Lung (tissue), 12 donors: ENCODE results near the gene CLCN4. TPM values are rescaled to one million over a fixed set of nuclear protein-coding genes. Genes with fewer than 3 reads are reported as not detected.

Source experiments
- ATAC-seq: fragments of 200-7000 bp; cut with Tn5 transposase; one replicate; pipeline ENCODE4 v1.9.1; 2020; ENCODE audit warnings: moderate number of reproducible peaks; ENCODE audit not compliant: insufficient read depth, low FRiP score
- DNase-seq, 3 donors: peaks; one replicate each; pipeline ENCODE4 v3.0.0-alpha.2; 2013 to 2017
- H3K27ac ChIP-seq, 2 donors: one replicate each; pipeline ENCODE4 v1.5.1; 2013; ENCODE audit warnings: mild to moderate bottlenecking in 2 of 2, moderate library complexity in 2 of 2, control low read depth in 1 of 2, inconsistent platforms in 1 of 2, low read depth in 1 of 2, low read length in 1 of 2
- H3K27me3 ChIP-seq, 3 donors: one replicate each; pipeline ENCODE4 v1.5.1; 2013; ENCODE audit warnings: low read length in 2 of 3; ENCODE audit not compliant: control insufficient read depth in 3 of 3, insufficient read depth in 3 of 3
- H3K36me3 ChIP-seq, 4 donors: one replicate each; pipeline ENCODE4 v1.5.1; 2013; ENCODE audit warnings: low read length in 4 of 4, mild to moderate bottlenecking in 1 of 4, moderate library complexity in 1 of 4; ENCODE audit not compliant: control insufficient read depth in 4 of 4, insufficient read depth in 4 of 4
- H3K4me1 ChIP-seq, 5 donors: one replicate each; pipeline ENCODE4 v1.5.1; 2013; ENCODE audit warnings: low read length in 5 of 5, mild to moderate bottlenecking in 2 of 5, moderate library complexity in 1 of 5; ENCODE audit not compliant: control insufficient read depth in 5 of 5, insufficient read depth in 5 of 5
- H3K4me3 ChIP-seq: one replicate; pipeline ENCODE4 v1.5.1; 2013; ENCODE audit warnings: mild to moderate bottlenecking, control low read depth, moderate library complexity
- H3K9ac ChIP-seq, 2 donors: one replicate each; pipeline ENCODE4 v1.5.1; 2013; ENCODE audit warnings: low read length in 2 of 2, control low read depth in 1 of 2; ENCODE audit not compliant: insufficient read depth in 1 of 2
- H3K9me3 ChIP-seq, 4 donors: one replicate each; pipeline ENCODE4 v1.5.1; 2013; ENCODE audit warnings: low read length in 3 of 4, mild to moderate bottlenecking in 1 of 4, moderate library complexity in 1 of 4; ENCODE audit not compliant: control insufficient read depth in 4 of 4, insufficient read depth in 3 of 4
- WGBS, 2 donors: extraction: QIAGEN DNeasy Blood & Tissue Kit; methylation state at CpG; one replicate each; pipeline ENCODE4 v1.1.7; 2013; 5-methylcytosine and 5-hydroxymethylcytosine counted together
- polyA plus RNA-seq, 2 donors: library from polyadenylated mRNA; stranded (reverse); fragments of 200-250 nt; gene quantifications; one replicate each; pipeline ENCODE4 v1.2.1, GENCODE V29; 2013
- total RNA-seq, 2 donors: library from RNA; depleted of rRNA in 1 of 2; stranded (reverse); fragments of >200 nt in 1 of 2; gene quantifications; one replicate each; pipeline ENCODE4 v1.2.1, GENCODE V29; 2014 to 2021
- TF ChIP-seq, protein P1 (sequence below): IDR thresholded peaks from 2 replicates; pipeline ENCODE4 v1.5.1; 2012; ENCODE audit warnings: mild to moderate bottlenecking; ENCODE audit errors: control extremely low read depth, extremely low read depth
- donor health status: control.
- donor health status: control.
- donor health status: Bipolar disorder and iron deficiency.
- donor health status: healthy.
- donor health status: DM: yes; HTN: yes; CAD: no.

The CLCN4 gene
- total and polyA plus RNA-seq, 4 donors, result 2.1 to 11.3 (median 5.8) TPM

DNA sequence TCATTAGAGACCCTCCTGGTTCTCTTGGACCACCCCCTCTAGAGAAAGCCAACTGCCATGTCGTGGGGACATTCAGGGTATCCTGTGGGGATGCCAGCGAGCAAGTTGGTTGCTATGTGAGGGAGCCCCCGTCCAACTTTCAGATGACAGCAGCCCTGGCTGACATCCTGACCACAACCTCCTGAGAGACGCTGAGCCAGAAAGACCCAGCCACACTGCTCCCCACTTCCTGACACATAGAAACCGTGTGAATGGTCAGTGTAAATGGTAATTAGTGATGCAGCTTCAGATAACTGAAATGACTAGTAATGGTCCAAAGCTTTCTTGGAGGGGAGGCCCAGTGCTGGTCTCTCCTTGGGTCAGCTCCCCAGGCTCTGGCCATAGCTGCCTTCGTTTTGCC, 10.8 kb downstream of the CLCN4 start:
- WGBS, 2 donors, result 50 to 57% methylated on average over 6 of the region's 6 CpGs
- no peaks in the 10 kb centered on the region for H3K36me3 ChIP-seq
- DNase-seq, result no peak
- H3K9me3 ChIP-seq, result peaks cover 0 to 6% (median 0%) of the 10 kb centered on the region in 4 donors
- TF ChIP-seq, protein P1, sequence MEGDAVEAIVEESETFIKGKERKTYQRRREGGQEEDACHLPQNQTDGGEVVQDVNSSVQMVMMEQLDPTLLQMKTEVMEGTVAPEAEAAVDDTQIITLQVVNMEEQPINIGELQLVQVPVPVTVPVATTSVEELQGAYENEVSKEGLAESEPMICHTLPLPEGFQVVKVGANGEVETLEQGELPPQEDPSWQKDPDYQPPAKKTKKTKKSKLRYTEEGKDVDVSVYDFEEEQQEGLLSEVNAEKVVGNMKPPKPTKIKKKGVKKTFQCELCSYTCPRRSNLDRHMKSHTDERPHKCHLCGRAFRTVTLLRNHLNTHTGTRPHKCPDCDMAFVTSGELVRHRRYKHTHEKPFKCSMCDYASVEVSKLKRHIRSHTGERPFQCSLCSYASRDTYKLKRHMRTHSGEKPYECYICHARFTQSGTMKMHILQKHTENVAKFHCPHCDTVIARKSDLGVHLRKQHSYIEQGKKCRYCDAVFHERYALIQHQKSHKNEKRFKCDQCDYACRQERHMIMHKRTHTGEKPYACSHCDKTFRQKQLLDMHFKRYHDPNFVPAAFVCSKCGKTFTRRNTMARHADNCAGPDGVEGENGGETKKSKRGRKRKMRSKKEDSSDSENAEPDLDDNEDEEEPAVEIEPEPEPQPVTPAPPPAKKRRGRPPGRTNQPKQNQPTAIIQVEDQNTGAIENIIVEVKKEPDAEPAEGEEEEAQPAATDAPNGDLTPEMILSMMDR, result no peak
- H3K4me1 ChIP-seq, result peaks cover 0 to 10% (median 6%) of the 10 kb centered on the region in 5 donors
- H3K27me3 ChIP-seq, result peaks cover 0 to 6% (median 6%) of the 10 kb centered on the region in 3 donors
- no peak overlapping the region for H3K4me3 ChIP-seq
- peak overlapping the region in 1 of 2 donors; percentile 4 for H3K27ac ChIP-seq
- no peak for ATAC-seq
- H3K9ac ChIP-seq, result no peak overlapping the region

DNA sequence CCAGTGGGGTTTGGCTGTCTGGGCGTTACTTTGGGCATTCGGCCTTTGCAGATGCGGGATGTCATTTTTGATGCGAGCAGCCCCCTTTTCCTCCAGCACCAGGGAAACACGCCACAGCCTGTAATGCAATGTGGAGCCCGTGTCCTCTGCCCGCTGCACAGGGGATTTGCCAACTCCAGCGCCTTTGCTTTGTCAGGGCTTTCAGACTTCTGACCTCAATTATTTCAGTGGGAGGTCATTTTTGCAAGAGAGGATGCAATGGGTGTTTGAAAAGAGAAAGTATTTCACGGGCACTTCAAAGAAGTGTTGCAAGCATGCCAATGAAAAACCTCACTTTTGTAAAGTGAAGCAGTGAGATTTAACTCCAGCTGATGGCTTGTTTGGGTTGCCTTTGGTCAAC, 11.5 kb downstream of the CLCN4 start:
- H3K27me3 ChIP-seq, result peaks cover 0 to 6% (median 6%) of the 10 kb centered on the region in 3 donors
- no peak for ATAC-seq

DNA sequence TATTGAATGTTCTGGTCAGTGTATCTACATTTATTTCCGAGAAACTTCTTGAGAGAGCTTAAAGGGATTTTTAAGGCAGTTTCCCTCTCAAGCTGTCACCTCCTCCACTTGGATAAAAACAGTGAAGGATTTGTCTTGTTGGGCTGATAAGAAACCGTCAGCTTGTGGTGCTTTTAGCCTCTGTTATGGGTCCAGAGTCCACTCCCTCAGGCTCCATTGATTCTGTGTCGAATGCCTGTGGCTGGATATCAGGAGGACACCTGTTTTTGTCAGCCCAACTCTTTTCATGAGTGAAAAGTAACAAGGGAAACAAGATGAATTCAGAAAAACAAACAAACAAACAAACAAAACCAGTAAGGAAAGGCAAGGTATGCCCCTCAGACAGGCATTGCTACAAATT, 12.4 kb downstream of the CLCN4 start:
- ATAC-seq, result no peak
- Histone ChIP-seq H3K27me3 (peaks cover 0 to 6% (median 6%) of the 10 kb centered on the region in 3 donors), H3K9me3 (peaks cover 0 to 6% (median 0%) of the 10 kb centered on the region in 4 donors), H3K27ac (no peak overlapping the region), H3K4me3 (no peak overlapping the region), H3K4me1 (peaks cover 0 to 22% (median 6%) of the 10 kb centered on the region in 5 donors), H3K36me3 (no peaks in the 10 kb centered on the region), H3K9ac (no peak overlapping the region)
- WGBS, 2 donors, result 63 to 90% methylated on average over 3 of the region's 3 CpGs
- TF ChIP-seq, protein P1, result no peak
- DNase-seq, result no peak

More for the DNA sequence above, 11.5 kb downstream of the CLCN4 start:
- Histone ChIP-seq H3K27ac (no peak overlapping the region), H3K9me3 (peaks cover 0 to 6% (median 0%) of the 10 kb centered on the region in 4 donors), H3K36me3 (no peaks in the 10 kb centered on the region), H3K4me1 (peaks cover 0 to 14% (median 6%) of the 10 kb centered on the region in 5 donors), H3K4me3 (no peak overlapping the region), H3K9ac (no peak overlapping the region)
- no peak for DNase-seq
- TF ChIP-seq, protein P1, result no peak
- 45 to 65% methylated on average over 9 of the region's 9 CpGs for WGBS, 2 donors

DNA sequence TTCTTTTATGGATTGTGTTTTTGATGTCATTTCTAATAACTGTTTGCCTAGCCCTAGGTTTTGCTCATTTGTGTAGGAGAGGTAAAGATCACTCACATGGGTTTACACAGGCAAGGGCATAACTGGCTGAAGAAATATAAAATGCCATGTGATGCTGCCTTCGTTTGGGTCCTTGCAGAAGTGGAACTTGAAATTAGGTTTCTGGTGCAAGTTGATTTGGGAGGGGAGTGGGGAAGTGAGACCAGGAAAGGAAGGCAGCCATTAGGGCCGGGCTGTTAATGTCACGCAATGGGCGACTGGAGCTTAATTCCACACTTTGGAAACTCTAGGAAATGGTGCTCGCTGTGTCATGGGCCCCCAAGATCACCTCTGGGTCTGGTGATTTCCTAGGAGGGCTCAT, 14.5 kb downstream of the CLCN4 start:
- Histone ChIP-seq H3K9ac (no peak overlapping the region), H3K9me3 (no peaks in the 10 kb centered on the region), H3K27ac (peak overlapping the region in 1 of 2 donors; percentile 15), H3K36me3 (no peaks in the 10 kb centered on the region), H3K4me3 (no peak overlapping the region), H3K4me1 (peaks cover 2 to 26% (median 7%) of the 10 kb centered on the region in 5 donors), H3K27me3 (peaks cover 0 to 12% (median 5%) of the 10 kb centered on the region in 3 donors)
- ATAC-seq (no peak), DNase-seq (no peak)
- TF ChIP-seq, protein P1, result no peak
- 65 to 69% methylated on average over 5 of the region's 5 CpGs for WGBS, 2 donors
